Hepatocyte (in vitro differentiated cells): Measurements from ENCODE around the gene PRKRA.

Source experiments
- EZH2phosphoT487 ChIP-seq: fragments of 200-600 bp; sonication (generic); IDR thresholded peaks from one replicate; pipeline ENCODE4 v1.6.1; 2018; ENCODE audit warnings: antibody characterized with exemption, mild to moderate bottlenecking, low read depth, moderate library complexity; ENCODE audit not compliant: unreplicated experiment, severe bottlenecking
- TF ChIP-seq, protein P1 (sequence below): fragments of 200-600 bp; sonication (generic); IDR thresholded peaks from 2 replicates; pipeline ENCODE4 v1.5.1; 2016; ENCODE audit warnings: antibody characterized with exemption, mild to moderate bottlenecking; ENCODE audit not compliant: poor library complexity

DNA sequence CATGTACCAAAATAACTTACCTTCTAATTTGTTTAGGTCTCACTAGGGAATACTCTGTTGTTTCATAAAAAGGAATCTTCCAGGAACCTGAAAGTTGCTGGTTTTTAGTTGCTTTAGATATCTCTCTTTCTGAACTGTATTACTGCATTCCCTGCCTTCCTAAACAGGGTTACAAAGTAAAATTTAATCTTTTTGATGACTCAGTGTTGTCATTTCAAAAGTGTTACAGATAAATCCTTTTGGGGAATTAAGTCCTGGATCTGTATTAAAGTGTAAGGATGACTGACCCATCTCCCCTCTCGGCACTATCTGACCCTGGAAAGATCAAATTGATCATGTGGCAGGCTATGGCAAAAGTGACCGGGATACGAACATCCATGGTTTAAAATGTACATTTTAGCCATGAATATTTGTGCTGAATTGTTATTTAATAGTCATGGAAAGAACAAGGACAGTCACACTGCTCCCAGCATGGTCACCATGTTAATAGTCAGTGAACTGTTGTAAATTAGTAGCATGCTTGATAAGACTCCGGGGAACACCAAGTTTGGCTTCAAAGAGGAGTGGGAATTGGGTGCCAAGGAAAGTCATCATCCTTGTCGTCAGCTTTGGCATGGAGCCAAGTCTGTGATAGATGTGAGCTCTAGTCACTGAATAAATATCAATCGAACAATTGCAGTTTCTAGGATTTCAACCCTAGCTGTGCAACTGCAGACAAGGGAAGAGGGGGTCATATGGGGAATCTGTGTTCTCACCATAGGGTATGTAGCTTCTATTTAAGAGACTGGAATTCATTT, 33.5 kb upstream of the PRKRA start:
- TF ChIP-seq, protein P1, sequence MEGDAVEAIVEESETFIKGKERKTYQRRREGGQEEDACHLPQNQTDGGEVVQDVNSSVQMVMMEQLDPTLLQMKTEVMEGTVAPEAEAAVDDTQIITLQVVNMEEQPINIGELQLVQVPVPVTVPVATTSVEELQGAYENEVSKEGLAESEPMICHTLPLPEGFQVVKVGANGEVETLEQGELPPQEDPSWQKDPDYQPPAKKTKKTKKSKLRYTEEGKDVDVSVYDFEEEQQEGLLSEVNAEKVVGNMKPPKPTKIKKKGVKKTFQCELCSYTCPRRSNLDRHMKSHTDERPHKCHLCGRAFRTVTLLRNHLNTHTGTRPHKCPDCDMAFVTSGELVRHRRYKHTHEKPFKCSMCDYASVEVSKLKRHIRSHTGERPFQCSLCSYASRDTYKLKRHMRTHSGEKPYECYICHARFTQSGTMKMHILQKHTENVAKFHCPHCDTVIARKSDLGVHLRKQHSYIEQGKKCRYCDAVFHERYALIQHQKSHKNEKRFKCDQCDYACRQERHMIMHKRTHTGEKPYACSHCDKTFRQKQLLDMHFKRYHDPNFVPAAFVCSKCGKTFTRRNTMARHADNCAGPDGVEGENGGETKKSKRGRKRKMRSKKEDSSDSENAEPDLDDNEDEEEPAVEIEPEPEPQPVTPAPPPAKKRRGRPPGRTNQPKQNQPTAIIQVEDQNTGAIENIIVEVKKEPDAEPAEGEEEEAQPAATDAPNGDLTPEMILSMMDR: no peak
- TF ChIP-seq EZH2phosphoT487: no peak
